Stomach (tissue), 4 donors: ENCODE measurements around the gene SAP30.

Experiments used
- POLR2A ChIP-seq, 4 donors: fragments of 450-650 bp; IDR thresholded peaks; one replicate each; pipeline ENCODE4 v1.6.1; 2016; ENCODE audit warnings: antibody characterized with exemption in 4 of 4, control low read depth in 2 of 4, mild to moderate bottlenecking in 1 of 4, moderate library complexity in 1 of 4
- POLR2AphosphoS5 ChIP-seq, 3 donors: sonication (generic); formaldehyde crosslinking; IDR thresholded peaks; one replicate each; pipeline ENCODE4 v1.6.1; 2016; ENCODE audit warnings: antibody characterized with exemption in 3 of 3
- TF ChIP-seq, protein P1 (sequence below), 7 experiments: fragments of 450-650 bp in 4 of 7; fragments of 200-600 bp in 3 of 7; sonication (generic) in 3 of 7; IDR thresholded peaks; one replicate each; pipeline ENCODE4 v1.5.1; 2016 to 2019; ENCODE audit warnings: antibody characterized with exemption in 7 of 7, control low read depth in 2 of 7, mild to moderate bottlenecking in 1 of 7

DNA sequence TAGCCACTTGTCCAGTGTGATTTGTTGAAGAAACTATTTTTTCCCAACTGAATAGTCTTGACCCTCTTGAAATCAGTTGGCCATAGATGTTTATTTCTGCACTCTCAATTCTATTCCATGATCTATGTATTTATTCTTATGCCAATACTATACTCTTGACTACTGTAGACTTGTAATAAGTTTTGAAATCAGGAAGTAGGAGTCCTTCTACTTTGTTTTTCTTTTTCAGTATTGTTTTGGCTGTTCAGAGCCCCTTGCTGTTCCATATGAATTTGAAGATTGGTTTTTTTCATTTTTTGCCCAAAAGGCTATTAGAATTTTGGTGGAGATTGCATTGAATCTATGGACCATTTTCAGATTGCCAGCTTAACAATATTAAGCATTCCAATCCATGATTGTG, 10.2 kb downstream of the SAP30 start:
- TF ChIP-seq, protein P1, sequence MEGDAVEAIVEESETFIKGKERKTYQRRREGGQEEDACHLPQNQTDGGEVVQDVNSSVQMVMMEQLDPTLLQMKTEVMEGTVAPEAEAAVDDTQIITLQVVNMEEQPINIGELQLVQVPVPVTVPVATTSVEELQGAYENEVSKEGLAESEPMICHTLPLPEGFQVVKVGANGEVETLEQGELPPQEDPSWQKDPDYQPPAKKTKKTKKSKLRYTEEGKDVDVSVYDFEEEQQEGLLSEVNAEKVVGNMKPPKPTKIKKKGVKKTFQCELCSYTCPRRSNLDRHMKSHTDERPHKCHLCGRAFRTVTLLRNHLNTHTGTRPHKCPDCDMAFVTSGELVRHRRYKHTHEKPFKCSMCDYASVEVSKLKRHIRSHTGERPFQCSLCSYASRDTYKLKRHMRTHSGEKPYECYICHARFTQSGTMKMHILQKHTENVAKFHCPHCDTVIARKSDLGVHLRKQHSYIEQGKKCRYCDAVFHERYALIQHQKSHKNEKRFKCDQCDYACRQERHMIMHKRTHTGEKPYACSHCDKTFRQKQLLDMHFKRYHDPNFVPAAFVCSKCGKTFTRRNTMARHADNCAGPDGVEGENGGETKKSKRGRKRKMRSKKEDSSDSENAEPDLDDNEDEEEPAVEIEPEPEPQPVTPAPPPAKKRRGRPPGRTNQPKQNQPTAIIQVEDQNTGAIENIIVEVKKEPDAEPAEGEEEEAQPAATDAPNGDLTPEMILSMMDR (IDR thresholded peaks at IDR 0.05): no peak
- TF ChIP-seq POLR2A (IDR thresholded peaks at IDR 0.05) (no peak), POLR2AphosphoS5 (IDR thresholded peaks at IDR 0.05) (no peak)
